ENCODE data around the gene OSBP2.
A peak's percentile ranks its signal among the peaks of the same experiment; 100 is the strongest.

Gene OSBP2

DNA sequence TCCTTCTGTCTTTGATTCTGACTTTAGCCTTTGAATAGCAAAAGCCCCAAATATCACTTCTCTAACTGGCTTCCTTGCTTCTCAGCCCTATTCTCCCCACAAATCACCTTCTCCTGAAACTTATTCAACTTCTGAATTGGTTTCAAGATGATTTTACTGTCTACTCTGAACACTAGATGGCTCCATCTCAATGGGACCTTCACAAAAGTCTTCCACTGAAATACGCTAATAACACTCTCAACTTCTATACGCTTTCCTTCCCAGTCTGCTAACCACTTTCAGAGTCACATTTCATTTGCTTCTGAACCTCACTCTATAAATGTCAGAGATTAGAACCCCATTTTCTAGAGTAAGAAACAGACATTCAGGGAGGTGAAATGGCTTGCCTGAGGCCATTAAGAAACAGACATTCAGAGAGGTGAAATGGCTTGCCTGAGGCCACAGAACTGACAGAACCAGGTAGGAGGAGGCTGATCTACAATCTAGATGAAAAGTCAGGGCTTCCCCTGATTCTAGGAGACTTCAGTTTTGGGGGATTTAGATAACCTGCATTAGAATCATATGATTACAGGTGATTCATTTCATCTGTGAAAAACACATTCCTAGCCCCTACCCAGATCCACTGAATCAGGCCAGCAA is 253.3 kb downstream of the OSBP2 start:
- no peak overlapping the region for H3K4me3 ChIP-seq (ENCODE audit: low read length)
- peak; percentile 65 for TF ChIP-seq CTCF (IDR thresholded peaks at IDR 0.05; ENCODE audit: insufficient read depth, low read depth, low read length, missing control alignments)
- peak; percentile 71 for DNase-seq (ENCODE audit: low read depth)

GRCh38 chr22:30948930-30949342 is 254.3 kb downstream of the OSBP2 start:
- no peak overlapping the region for H3K4me3 ChIP-seq (ENCODE audit: low read length)
- no peak for DNase-seq (ENCODE audit: low read depth)

GRCh38 chr22:30949934-30950660 is 255.4 kb downstream of the OSBP2 start:
- DNase-seq (ENCODE audit: low read depth) = peak; percentile 72

More at GRCh38 chr22:30948930-30949342, 254.3 kb downstream of the OSBP2 start:
- TF ChIP-seq CTCF (IDR thresholded peaks at IDR 0.05; ENCODE audit: insufficient read depth, low read depth, low read length, missing control alignments) = no peak

DNA sequence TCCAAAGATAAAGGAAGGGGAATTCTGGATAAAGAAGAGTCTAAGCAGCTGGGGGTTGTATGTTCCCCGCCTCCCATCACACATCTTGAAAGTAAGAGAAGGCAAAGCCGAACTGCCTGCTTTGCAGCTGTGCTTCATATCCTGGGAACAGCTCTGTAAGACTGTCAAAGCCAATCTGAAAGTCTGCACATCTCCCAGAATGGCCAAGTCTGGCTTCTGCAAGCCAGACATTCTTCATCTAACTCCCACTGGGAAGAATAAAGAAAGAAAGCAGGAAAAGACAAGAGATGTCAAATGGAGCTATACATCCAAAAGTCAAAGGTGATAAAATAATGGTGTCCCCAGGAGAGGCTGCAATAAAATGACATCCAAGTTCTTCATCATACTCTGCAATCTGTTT is 258.5 kb downstream of the OSBP2 start:
- no peak for TF ChIP-seq CTCF (IDR thresholded peaks at IDR 0.05; ENCODE audit: insufficient read depth, low read depth, low read length, missing control alignments)
- DNase-seq (ENCODE audit: low read depth) = no peak
- no peak overlapping the region for H3K4me3 ChIP-seq (ENCODE audit: low read length)

More at GRCh38 chr22:30949934-30950660, 255.4 kb downstream of the OSBP2 start:
- H3K4me3 ChIP-seq (ENCODE audit: low read length) = no peak overlapping the region
- peak; percentile 5 for TF ChIP-seq CTCF (IDR thresholded peaks at IDR 0.05; ENCODE audit: insufficient read depth, low read depth, low read length, missing control alignments)

DNA sequence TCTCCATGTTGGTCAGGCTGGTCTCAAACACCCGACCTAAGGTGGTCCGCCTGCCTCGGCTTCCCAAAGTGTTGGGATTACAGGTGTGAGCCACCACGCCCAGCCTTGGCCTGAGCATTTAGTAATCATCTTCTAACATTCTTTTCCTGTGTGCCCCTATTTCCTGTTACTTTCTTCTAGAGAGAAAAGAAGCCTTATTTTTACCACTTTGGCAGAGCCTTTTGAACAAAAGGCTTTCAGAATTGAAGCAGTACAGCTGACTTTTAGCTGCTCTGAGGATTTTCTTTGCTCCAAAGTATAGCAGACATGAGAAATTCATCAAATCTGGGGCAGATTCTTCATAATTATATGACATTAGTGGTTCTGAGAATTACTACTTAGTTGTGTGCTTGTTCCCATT is 260.5 kb downstream of the OSBP2 start:
- H3K4me3 ChIP-seq (ENCODE audit: low read length) = no peak overlapping the region
- TF ChIP-seq CTCF (IDR thresholded peaks at IDR 0.05; ENCODE audit: insufficient read depth, low read depth, low read length, missing control alignments) = no peak
- no peak for DNase-seq (ENCODE audit: low read depth)
